Ovary (tissue), 3 donors: ENCODE results near the gene BMPR2.
"Not testable (repeated sequence)": the region's sequence is repeated elsewhere in the genome, so short reads cannot be mapped to it uniquely, and the experiment has no call there.

Experiments used
- CTCF ChIP-seq, 3 donors: fragments of 450-650 bp in 2 of 3; fragments of 200-600 bp in 1 of 3; IDR thresholded peaks; one replicate each; pipeline versions ENCODE4 v1.5.1 to v1.8.0; 2016 to 2022; ENCODE audit warnings: antibody characterized with exemption in 3 of 3, mild to moderate bottlenecking in 1 of 3
- EP300 ChIP-seq: sonication (generic); formaldehyde crosslinking; IDR thresholded peaks from one replicate; pipeline ENCODE4 v1.6.1; 2017; ENCODE audit warnings: antibody characterized with exemption
- POLR2A ChIP-seq: fragments of 450-650 bp; IDR thresholded peaks from one replicate; pipeline ENCODE4 v1.6.1; 2017; ENCODE audit warnings: antibody characterized with exemption, mild to moderate bottlenecking, moderate library complexity
- donor health status: DM: no; HTN: no; CAD: no.

DNA sequence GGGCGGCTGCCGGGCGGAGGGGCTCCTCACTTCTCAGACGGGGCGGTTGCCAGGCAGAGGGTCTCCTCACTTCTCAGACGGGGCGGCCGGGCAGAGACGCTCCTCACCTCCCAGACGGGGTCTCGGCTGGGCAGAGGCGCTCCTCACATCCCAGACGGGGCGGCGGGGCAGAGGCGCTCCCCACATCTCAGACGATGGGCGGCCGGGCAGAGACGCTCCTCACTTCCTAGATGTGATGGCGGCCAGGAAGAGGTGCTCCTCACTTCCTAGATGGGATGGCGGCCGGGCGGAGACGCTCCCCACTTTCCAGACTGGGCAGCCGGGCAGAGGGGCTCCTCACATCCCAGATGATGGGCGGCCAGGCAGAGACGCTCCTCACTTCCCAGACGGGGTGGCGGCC is 159.2 kb downstream of the BMPR2 start:
- not testable (repeated sequence) for TF ChIP-seq CTCF (IDR thresholded peaks at IDR 0.05); POLR2A; EP300
